H9 (cell line): ENCODE results near the gene PARP1. TPM values are rescaled to one million over a fixed set of nuclear protein-coding genes. Genes with fewer than 3 reads are reported as not detected.

Source experiments
- DNase-seq: peaks from one replicate; pipeline ENCODE4 v3.0.0-alpha.2; 2017
- H2AFZ ChIP-seq: one replicate; pipeline ENCODE4 v1.6.1; 2013; ENCODE audit warnings: mild to moderate bottlenecking, low read length, control low read depth, moderate library complexity
- H2AK5ac ChIP-seq: 2 replicates; pipeline ENCODE4 v1.6.1; 2013; ENCODE audit warnings: low read length, control low read depth, mixed read lengths; ENCODE audit not compliant: insufficient read length
- H2BK120ac ChIP-seq: one replicate; pipeline ENCODE4 v1.6.1; 2013; ENCODE audit warnings: low read depth, mild to moderate bottlenecking, low read length, control low read depth, inconsistent platforms; ENCODE audit not compliant: poor library complexity, severe bottlenecking
- H2BK12ac ChIP-seq: 2 replicates; pipeline ENCODE4 v1.6.1; 2013; ENCODE audit warnings: low read length, control low read depth, mixed read lengths, low read depth; ENCODE audit not compliant: insufficient read length
- H2BK15ac ChIP-seq: 2 replicates; pipeline ENCODE4 v1.6.1; 2013; ENCODE audit warnings: low read depth, low read length, control low read depth
- H2BK20ac ChIP-seq: one replicate; pipeline ENCODE4 v1.6.1; 2013; ENCODE audit warnings: low read depth, mild to moderate bottlenecking, low read length, control low read depth, inconsistent platforms; ENCODE audit not compliant: poor library complexity, severe bottlenecking
- H2BK5ac ChIP-seq: 2 replicates; pipeline ENCODE4 v1.6.1; 2013; ENCODE audit warnings: low read length, control low read depth, mixed read lengths; ENCODE audit not compliant: insufficient read length
- H3K14ac ChIP-seq: 2 replicates; pipeline ENCODE4 v1.6.1; 2013; ENCODE audit warnings: low read length, control low read depth; ENCODE audit not compliant: insufficient read depth
- H3K18ac ChIP-seq: 2 replicates; pipeline ENCODE4 v1.6.1; 2013; ENCODE audit warnings: low read depth, mild to moderate bottlenecking, mixed read lengths, low read length, control low read depth; ENCODE audit not compliant: insufficient read length
- H3K23ac ChIP-seq: 2 replicates; pipeline ENCODE4 v1.6.1; 2013; ENCODE audit warnings: low read length, control low read depth, mixed read lengths, low read depth; ENCODE audit not compliant: insufficient read length
- H3K23me2 ChIP-seq: 2 replicates; pipeline ENCODE4 v1.6.1; 2013; ENCODE audit warnings: low read depth, mild to moderate bottlenecking, mixed read lengths, low read length, control low read depth; ENCODE audit not compliant: insufficient read length, poor library complexity, severe bottlenecking
- H3K27ac ChIP-seq: 2 replicates; pipeline ENCODE4 v1.5.1; 2013; ENCODE audit warnings: low read length, control low read depth, mixed read lengths, low read depth; ENCODE audit not compliant: insufficient read length
- H3K27me3 ChIP-seq: 2 replicates; pipeline ENCODE4 v1.6.1; 2013; ENCODE audit warnings: low read length, control low read depth, inconsistent platforms; ENCODE audit not compliant: insufficient read depth
- H3K4ac ChIP-seq: 2 replicates; pipeline ENCODE4 v1.6.1; 2013; ENCODE audit warnings: low read depth, mild to moderate bottlenecking, control low read depth, inconsistent platforms, low read length, moderate library complexity
- H3K4me1 ChIP-seq: 2 replicates; pipeline ENCODE4 v1.6.1; 2013; ENCODE audit warnings: low read length, control low read depth, inconsistent platforms; ENCODE audit not compliant: insufficient read depth
- H3K4me2 ChIP-seq: 2 replicates; pipeline ENCODE4 v1.6.1; 2013; ENCODE audit warnings: low read length, control low read depth, mixed read lengths; ENCODE audit not compliant: insufficient read length, insufficient read depth
- H3K56ac ChIP-seq: 2 replicates; pipeline ENCODE4 v1.6.1; 2013; ENCODE audit warnings: low read depth, mild to moderate bottlenecking, mixed read lengths, low read length, control low read depth; ENCODE audit not compliant: insufficient read length
- H3K79me1 ChIP-seq: 2 replicates; pipeline ENCODE4 v1.6.1; 2013; ENCODE audit warnings: low read depth, mild to moderate bottlenecking, moderate library complexity, low read length, control low read depth, inconsistent platforms; ENCODE audit not compliant: insufficient read depth, poor library complexity, severe bottlenecking
- H3K79me2 ChIP-seq: 2 replicates; pipeline ENCODE4 v1.6.1; 2013; ENCODE audit warnings: low read length, control low read depth, inconsistent platforms; ENCODE audit not compliant: insufficient read depth
- H3K9ac ChIP-seq: 2 replicates; pipeline ENCODE4 v1.6.1; 2013; ENCODE audit warnings: low read length, control low read depth, mixed read lengths; ENCODE audit not compliant: insufficient read length; ENCODE audit errors: extremely low read depth
- H3K9me3 ChIP-seq: one replicate; pipeline ENCODE4 v1.6.1; 2013; ENCODE audit warnings: low read depth, low read length, inconsistent platforms; ENCODE audit not compliant: control insufficient read depth
- H3T11ph ChIP-seq: one replicate; pipeline ENCODE4 v1.6.1; 2013; ENCODE audit warnings: mild to moderate bottlenecking, low read length, control low read depth, inconsistent platforms
- H4K20me1 ChIP-seq: one replicate; pipeline ENCODE4 v1.6.1; 2013; ENCODE audit not compliant: control insufficient read depth, insufficient read length, insufficient read depth
- H4K5ac ChIP-seq: 2 replicates; pipeline ENCODE4 v1.6.1; 2013; ENCODE audit warnings: low read depth, mild to moderate bottlenecking, mixed read lengths, low read length, control low read depth; ENCODE audit not compliant: insufficient read length
- H4K8ac ChIP-seq: replicated peaks from 2 replicates; pipeline ENCODE4 v1.6.1; 2013; ENCODE audit warnings: low read length, control low read depth, mixed read lengths, low read depth; ENCODE audit not compliant: insufficient read length
- H4K91ac ChIP-seq: 2 replicates; pipeline ENCODE4 v1.6.1; 2013; ENCODE audit warnings: low read depth, mild to moderate bottlenecking, moderate library complexity, mixed read lengths, low read length, control low read depth; ENCODE audit not compliant: insufficient read length
- H3K27ac Mint-ChIP-seq, 3 experiments: 2 replicates in 2 of 3; 3 replicates in 1 of 3; pipeline ENCODE4 v1.8.0; 2020 to 2021; ENCODE audit warnings: mixed read lengths in 3 of 3, mild to moderate bottlenecking in 1 of 3, moderate library complexity in 1 of 3
- H3K27me3 Mint-ChIP-seq: 2 replicates; pipeline ENCODE4 v1.8.0; 2021; ENCODE audit warnings: low read depth, mild to moderate bottlenecking, moderate library complexity, mixed read lengths
- H3K36me3 Mint-ChIP-seq, 3 experiments: 2 replicates in 2 of 3; 3 replicates in 1 of 3; pipeline ENCODE4 v1.8.0; 2020 to 2021; ENCODE audit warnings: low read depth in 3 of 3, mixed read lengths in 3 of 3; ENCODE audit not compliant: insufficient read depth in 1 of 3
- H3K4me1 Mint-ChIP-seq, 2 experiments: 2 replicates each; pipeline ENCODE4 v1.8.0; 2020; ENCODE audit warnings: mixed read lengths in 2 of 2
- H3K4me3 Mint-ChIP-seq, 2 experiments: 2 replicates in 1 of 2; 3 replicates in 1 of 2; pipeline ENCODE4 v1.8.0; 2020 to 2021; ENCODE audit warnings: mild to moderate bottlenecking in 2 of 2, mixed read lengths in 2 of 2, moderate library complexity in 1 of 2
- H3K9me3 Mint-ChIP-seq, 2 experiments: 2 replicates in 1 of 2; 3 replicates in 1 of 2; pipeline ENCODE4 v1.8.0; 2020; ENCODE audit warnings: mild to moderate bottlenecking in 2 of 2, mixed read lengths in 2 of 2, moderate library complexity in 1 of 2
- CTCF ChIP-seq: fragments of 200-600 bp; sonication (generic); conservative IDR thresholded peaks from 3 replicates; pipeline ENCODE4 v1.8.0; 2021; ENCODE audit warnings: antibody characterized with exemption, mild to moderate bottlenecking
- WGBS: extraction: QIAGEN DNeasy Blood & Tissue Kit; methylation state at CpG from one replicate; pipeline ENCODE4 v1.1.7; 2013; ENCODE audit warnings: missing lambda C conversion rate, low lambda C conversion rate, mixed read lengths; ENCODE audit not compliant: insufficient read length; ENCODE audit errors: extremely low coverage; 5-methylcytosine and 5-hydroxymethylcytosine counted together
- total RNA-seq: library from RNA; stranded (reverse); gene quantifications from 2 replicates; pipeline ENCODE4 v1.2.1, GENCODE V29; 2021

The PARP1 gene
- total RNA-seq, 1 experiment from 2014 or later, result 337 TPM

- no peaks in the 10 kb centered on the region for H3K4me1 ChIP-seq
- no peak overlapping the region for H2BK120ac ChIP-seq
- H4K91ac ChIP-seq, result no peak overlapping the region
- H2BK20ac ChIP-seq, result no peak overlapping the region
- H4K20me1 ChIP-seq, result no peaks in the 10 kb centered on the region
- no peak overlapping the region for H2BK5ac ChIP-seq
- Mint-ChIP-seq H3K27ac (no peak overlapping the region), H3K4me3 (no peak overlapping the region), H3K4me1 (peaks cover 14 to 17% of the 10 kb centered on the region in 2 experiments), H3K9me3 (no peaks in the 10 kb centered on the region; a peak in 1 of 5 replicates), H3K27me3 (peaks cover 5% of the 10 kb centered on the region; the same call in 1 of the 2 replicates), H3K36me3 (no peaks in the 10 kb centered on the region)
- no peak overlapping the region for H3K56ac ChIP-seq
- H3K4ac ChIP-seq, result no peak overlapping the region
- H4K8ac ChIP-seq, result no peak overlapping the region
- H2BK12ac ChIP-seq, result no peak overlapping the region
- no peak overlapping the region for H2AFZ ChIP-seq
- no peak overlapping the region for H3K4me2 ChIP-seq
- no peak overlapping the region for H3K14ac ChIP-seq
- H3K9me3 ChIP-seq, result no peaks in the 10 kb centered on the region
- DNase-seq, result no peak
- H3K23ac ChIP-seq, result no peak overlapping the region
- H3K9ac ChIP-seq, result no peak overlapping the region
- H3K79me1 ChIP-seq, result no peaks in the 10 kb centered on the region
- no peaks in the 10 kb centered on the region for H3K23me2 ChIP-seq
- H3K79me2 ChIP-seq, result no peaks in the 10 kb centered on the region
- no peak overlapping the region for H2AK5ac ChIP-seq
- H4K5ac ChIP-seq, result no peak overlapping the region
- H3K18ac ChIP-seq, result no peak overlapping the region
- no peak overlapping the region for H3K27ac ChIP-seq
- H3K27me3 ChIP-seq, result no peaks in the 10 kb centered on the region
- WGBS, result no CpG with 5 or more reads among the region's 10 CpGs
- no peak overlapping the region for H3T11ph ChIP-seq
- no peak for TF ChIP-seq CTCF
- no peak overlapping the region for H2BK15ac ChIP-seq
Observed at GRCh38 chr1:226455843-226456242, 48.0 kb upstream of the PARP1 start.
